Stimulated activated CD4-positive, alpha-beta T cell treated with anti-CD3 and anti-CD28 coated beads, TNF-alpha, amount 100 ng/mL, for 4 hours (primary cell): Measurements from ENCODE around the gene GCSAM.

Experiments used
- DNase-seq, 3 experiments: peaks; one replicate each; pipeline ENCODE4 v3.0.0-alpha.2; 2020; ENCODE audit warnings: low read depth in 3 of 3

GCSAM gene

GRCh38 chr3:112132975-112133448 is at the start of gene GCSAM:
Gene GCSAM (minus strand): TSS chr3:112133248. CDS start chr3:112133120, 128 bp downstream.
- peak; percentile 21 to 44 (median 30) for DNase-seq

GRCh38 chr3:112175646-112176045 is 42.6 kb upstream of the GCSAM start:
- DNase-seq: no peak

GRCh38 chr3:112175037-112175436 is 42.0 kb upstream of the GCSAM start:
- DNase-seq: no peak

- no peak for DNase-seq
Observed at GRCh38 chr3:112171144-112171543, 38.1 kb upstream of the GCSAM start.

- no peak for DNase-seq
Observed at GRCh38 chr3:112170046-112170445, 37.0 kb upstream of the GCSAM start.

GRCh38 chr3:112167758-112168157 is 34.7 kb upstream of the GCSAM start:
- DNase-seq: no peak

GRCh38 chr3:112149136-112149535 is 16.1 kb upstream of the GCSAM start:
- DNase-seq: no peak

GRCh38 chr3:112143689-112144088 is 10.6 kb upstream of the GCSAM start:
- no peak for DNase-seq

- no peak for DNase-seq
Observed at GRCh38 chr3:112143251-112143650, 10.2 kb upstream of the GCSAM start.

GRCh38 chr3:112141293-112141692 is 8.2 kb upstream of the GCSAM start:
- DNase-seq: no peak

- DNase-seq: no peak
Observed at GRCh38 chr3:112140584-112140983, 7.5 kb upstream of the GCSAM start.

GRCh38 chr3:112138219-112138969 is 5.3 kb upstream of the GCSAM start:
- no peak for DNase-seq

GRCh38 chr3:112137781-112138180 is 4.7 kb upstream of the GCSAM start:
- no peak for DNase-seq

- no peak for DNase-seq
Observed at GRCh38 chr3:112136959-112137693, 4.1 kb upstream of the GCSAM start.

GRCh38 chr3:112136046-112136445 is 3.0 kb upstream of the GCSAM start:
- no peak for DNase-seq

- no peak for DNase-seq
Observed at GRCh38 chr3:112134335-112135124, 1.5 kb upstream of the GCSAM start.

GRCh38 chr3:112133626-112134334 is 732 bp upstream of the GCSAM start:
- DNase-seq: no peak

GRCh38 chr3:112132554-112132953 is 494 bp downstream of the GCSAM start:
- DNase-seq: no peak

GRCh38 chr3:112132088-112132487 is 960 bp downstream of the GCSAM start:
- DNase-seq: no peak

- DNase-seq: no peak
Observed at GRCh38 chr3:112131111-112131510, 1.9 kb downstream of the GCSAM start.

- DNase-seq: no peak
Observed at GRCh38 chr3:112130638-112130993, 2.4 kb downstream of the GCSAM start.
